ENCODE results near the gene PKNOX2. TPM values are rescaled to one million over a fixed set of nuclear protein-coding genes. Genes with fewer than 3 reads are reported as not detected.
"Not testable (repeated sequence)": the region's sequence is repeated elsewhere in the genome, so short reads cannot be mapped to it uniquely, and the experiment has no call there.

Gene PKNOX2
- total RNA-seq, 1 donor: under 0.01 TPM

DNA sequence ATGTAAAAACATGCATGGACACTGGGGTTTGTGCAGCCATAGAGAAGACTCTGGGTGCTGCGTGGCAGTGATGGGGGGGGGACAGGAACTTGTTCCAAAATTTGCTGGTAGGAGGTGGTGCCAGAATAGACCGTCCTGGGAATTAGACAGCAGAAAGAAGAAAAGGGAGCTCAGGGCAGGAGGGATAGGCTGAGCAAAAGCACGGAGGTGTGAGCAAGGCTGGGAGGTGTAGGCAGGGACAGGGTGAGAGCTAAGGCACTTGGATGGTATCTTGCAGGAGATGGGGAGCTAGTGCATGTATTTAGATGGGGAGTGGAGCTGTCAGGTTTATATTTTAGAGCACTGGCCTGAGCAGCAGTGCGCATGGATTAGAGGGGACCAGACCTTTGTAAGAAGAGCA lies 53.8 kb downstream of the PKNOX2 start:
- no peaks in the 10 kb centered on the region for H3K4me1 ChIP-seq (ENCODE audit: insufficient read depth, low read length)
- H3K4me3 ChIP-seq (ENCODE audit: insufficient read depth, low read length): no peak overlapping the region

DNA sequence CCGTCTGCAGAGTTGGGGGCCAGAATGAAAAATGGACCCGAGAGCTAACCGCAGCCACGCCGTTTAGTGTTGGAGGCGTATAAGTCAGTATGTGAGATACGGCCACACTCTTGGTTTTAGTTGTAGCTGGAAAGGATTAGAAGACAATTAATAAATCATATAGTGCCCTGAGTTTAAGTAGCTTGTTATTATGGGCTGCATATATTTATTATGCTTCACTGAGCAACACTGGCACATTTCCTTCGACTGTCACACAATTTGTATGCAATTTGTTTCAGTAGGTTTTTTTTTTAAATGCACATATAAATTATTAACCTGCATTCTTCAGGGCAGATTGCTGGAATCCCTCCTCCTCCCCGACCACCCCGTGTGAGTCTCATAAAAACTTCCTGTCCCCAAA lies 56.9 kb downstream of the PKNOX2 start:
- H3K4me1 ChIP-seq (ENCODE audit: insufficient read depth, low read length): no peaks in the 10 kb centered on the region
- no peaks in the 10 kb centered on the region for H4K20me1 ChIP-seq (ENCODE audit: insufficient read depth, low read length)
- H2AFZ ChIP-seq (ENCODE audit: low read length): no peak overlapping the region
- no peaks in the 10 kb centered on the region for H3K9me3 ChIP-seq (ENCODE audit: low read depth, low read length)
- no peak overlapping the region for H3K27ac ChIP-seq (ENCODE audit: low read depth, low read length)
- H3K79me2 ChIP-seq (ENCODE audit: insufficient read depth, low read length): no peaks in the 10 kb centered on the region
- H3K27me3 ChIP-seq (ENCODE audit: insufficient read depth, low read length): no peaks in the 10 kb centered on the region
- H3K36me3 ChIP-seq (ENCODE audit: insufficient read depth, low read length): no peaks in the 10 kb centered on the region
- H3K4me3 ChIP-seq (ENCODE audit: insufficient read depth, low read length): no peak overlapping the region
- TF ChIP-seq, protein P1, sequence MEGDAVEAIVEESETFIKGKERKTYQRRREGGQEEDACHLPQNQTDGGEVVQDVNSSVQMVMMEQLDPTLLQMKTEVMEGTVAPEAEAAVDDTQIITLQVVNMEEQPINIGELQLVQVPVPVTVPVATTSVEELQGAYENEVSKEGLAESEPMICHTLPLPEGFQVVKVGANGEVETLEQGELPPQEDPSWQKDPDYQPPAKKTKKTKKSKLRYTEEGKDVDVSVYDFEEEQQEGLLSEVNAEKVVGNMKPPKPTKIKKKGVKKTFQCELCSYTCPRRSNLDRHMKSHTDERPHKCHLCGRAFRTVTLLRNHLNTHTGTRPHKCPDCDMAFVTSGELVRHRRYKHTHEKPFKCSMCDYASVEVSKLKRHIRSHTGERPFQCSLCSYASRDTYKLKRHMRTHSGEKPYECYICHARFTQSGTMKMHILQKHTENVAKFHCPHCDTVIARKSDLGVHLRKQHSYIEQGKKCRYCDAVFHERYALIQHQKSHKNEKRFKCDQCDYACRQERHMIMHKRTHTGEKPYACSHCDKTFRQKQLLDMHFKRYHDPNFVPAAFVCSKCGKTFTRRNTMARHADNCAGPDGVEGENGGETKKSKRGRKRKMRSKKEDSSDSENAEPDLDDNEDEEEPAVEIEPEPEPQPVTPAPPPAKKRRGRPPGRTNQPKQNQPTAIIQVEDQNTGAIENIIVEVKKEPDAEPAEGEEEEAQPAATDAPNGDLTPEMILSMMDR (IDR thresholded peaks at IDR 0.05; ENCODE audit: extremely low read depth, low read depth, low read length): no peak
- H3K4me2 ChIP-seq (ENCODE audit: insufficient read depth, low read length): no peak overlapping the region
- no peak for DNase-seq (ENCODE audit: insufficient read length, low spot score, missing footprints)

More for the DNA sequence above, 53.8 kb downstream of the PKNOX2 start:
- Histone ChIP-seq H3K27me3 (ENCODE audit: insufficient read depth, low read length) (peaks cover 11% of the 10 kb centered on the region), H3K79me2 (ENCODE audit: insufficient read depth, low read length) (no peaks in the 10 kb centered on the region), H3K9me3 (ENCODE audit: low read depth, low read length) (no peaks in the 10 kb centered on the region), H2AFZ (ENCODE audit: low read length) (no peak overlapping the region), H3K27ac (ENCODE audit: low read depth, low read length) (no peak overlapping the region), H3K4me2 (ENCODE audit: insufficient read depth, low read length) (no peak overlapping the region), H3K36me3 (ENCODE audit: insufficient read depth, low read length) (no peaks in the 10 kb centered on the region), H4K20me1 (ENCODE audit: insufficient read depth, low read length) (no peaks in the 10 kb centered on the region)
- TF ChIP-seq, protein P1 (IDR thresholded peaks at IDR 0.05; ENCODE audit: extremely low read depth, low read depth, low read length): no peak
- DNase-seq (ENCODE audit: insufficient read length, low spot score, missing footprints): no peak

- Histone ChIP-seq H3K36me3 (ENCODE audit: insufficient read depth, low read length) (no peaks in the 10 kb centered on the region), H3K4me1 (ENCODE audit: insufficient read depth, low read length) (no peaks in the 10 kb centered on the region), H3K27ac (ENCODE audit: low read depth, low read length) (no peak overlapping the region), H2AFZ (ENCODE audit: low read length) (no peak overlapping the region), H3K9me3 (ENCODE audit: low read depth, low read length) (no peaks in the 10 kb centered on the region), H3K27me3 (ENCODE audit: insufficient read depth, low read length) (no peaks in the 10 kb centered on the region), H4K20me1 (ENCODE audit: insufficient read depth, low read length) (no peaks in the 10 kb centered on the region), H3K4me3 (ENCODE audit: insufficient read depth, low read length) (no peak overlapping the region), H3K79me2 (ENCODE audit: insufficient read depth, low read length) (no peaks in the 10 kb centered on the region), H3K4me2 (ENCODE audit: insufficient read depth, low read length) (no peak overlapping the region)
- no peak for DNase-seq (ENCODE audit: insufficient read length, low spot score, missing footprints)
- TF ChIP-seq, protein P1 (IDR thresholded peaks at IDR 0.05; ENCODE audit: extremely low read depth, low read depth, low read length): no peak
These were observed 57.9 kb downstream of the PKNOX2 start for GRCh38 chr11:125222494-125222893.

DNA sequence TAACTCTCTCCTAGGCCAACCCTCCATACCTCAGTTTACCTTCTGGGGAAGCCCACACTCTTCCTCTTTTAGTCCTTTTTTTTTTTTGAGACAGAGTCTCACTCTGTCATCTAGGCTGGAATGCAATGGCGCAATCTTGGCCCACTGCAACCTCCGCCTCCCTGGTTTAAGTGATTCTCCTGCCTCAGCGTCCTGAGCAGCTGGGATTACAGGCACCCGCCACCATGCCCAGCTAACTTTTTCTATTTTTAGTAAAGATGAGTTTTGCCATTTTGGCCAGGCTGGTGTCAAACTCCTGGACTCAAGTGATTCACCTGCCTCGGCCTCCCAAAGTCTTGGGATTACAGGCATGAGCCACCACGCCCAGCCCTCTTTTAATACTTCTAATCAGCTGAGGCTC lies 58.6 kb downstream of the PKNOX2 start:
- not testable (repeated sequence) for H3K4me3 ChIP-seq (ENCODE audit: insufficient read depth, low read length); H3K4me1 ChIP-seq (ENCODE audit: insufficient read depth, low read length); DNase-seq (ENCODE audit: insufficient read length, low spot score, missing footprints); H3K9me3 ChIP-seq (ENCODE audit: low read depth, low read length); H4K20me1 ChIP-seq (ENCODE audit: insufficient read depth, low read length); H3K27me3 ChIP-seq (ENCODE audit: insufficient read depth, low read length); H3K4me2 ChIP-seq (ENCODE audit: insufficient read depth, low read length); H3K79me2 ChIP-seq (ENCODE audit: insufficient read depth, low read length); H3K27ac ChIP-seq (ENCODE audit: low read depth, low read length); H2AFZ ChIP-seq (ENCODE audit: low read length); H3K36me3 ChIP-seq (ENCODE audit: insufficient read depth, low read length)

Data from osteoblast (primary cell).